IMR-90 (cell line): ENCODE results near the gene PRCD. TPM values are rescaled to one million over a fixed set of nuclear protein-coding genes. Genes with fewer than 3 reads are reported as not detected.

Experiments
- ATAC-seq: fragments of 200-7000 bp; cut with Tn5 transposase; 2 replicates; pipeline ENCODE4 v1.9.1; 2020; ENCODE audit warnings: low read depth, mild to moderate bottlenecking, moderate library complexity
- BruUV-seq: library from RNA; stranded (reverse); fragments of 400-500 nt; replicated peaks from 2 replicates; lab custom pipeline; 2021; lab: Mats Ljungman, UMichigan
- CTCF ChIA-PET: fragments of 300-600 bp; formaldehyde crosslinking; extraction: SDS; loops from one replicate; lab custom pipeline; 2021; ENCODE audit warnings: antibody characterized with exemption; lab: Yijun Ruan, JAX
- POLR2A ChIA-PET: fragments of 300-600 bp; sonication (Branson Sonifier 250); formaldehyde crosslinking; loops from one replicate; lab custom pipeline; 2022; ENCODE audit warnings: antibody characterized with exemption; ENCODE audit not compliant: unreplicated experiment; lab: Charles Lee
- DNase-seq: peaks from one replicate; pipeline ENCODE4 v3.0.0; 2013
- H2AFZ ChIP-seq: replicated peaks from 2 replicates; pipeline ENCODE3; 2013; ENCODE audit warnings: low read length, mild to moderate bottlenecking; ENCODE audit not compliant: poor library complexity
- H2AK5ac ChIP-seq: 2 replicates; pipeline ENCODE4 v1.6.1; 2013; ENCODE audit warnings: low read depth, low read length, inconsistent platforms
- H2AK9ac ChIP-seq: replicated peaks from 2 replicates; pipeline ENCODE3; 2013; ENCODE audit warnings: mild to moderate bottlenecking, low read depth, low read length, moderate library complexity; ENCODE audit not compliant: poor library complexity
- H2BK120ac ChIP-seq: 2 replicates; pipeline ENCODE4 v1.6.1; 2013; ENCODE audit warnings: low read depth, low read length, inconsistent platforms
- H2BK15ac ChIP-seq: 3 replicates; pipeline ENCODE4 v1.6.1; 2013; ENCODE audit warnings: low read depth, low read length, inconsistent platforms
- H2BK20ac ChIP-seq: 2 replicates; pipeline ENCODE4 v1.6.1; 2013; ENCODE audit warnings: low read depth, mild to moderate bottlenecking, inconsistent platforms, low read length, moderate library complexity
- H2BK5ac ChIP-seq: 2 replicates; pipeline ENCODE4 v1.6.1; 2013; ENCODE audit warnings: mild to moderate bottlenecking, low read depth, low read length, inconsistent platforms; ENCODE audit not compliant: poor library complexity, severe bottlenecking
- H3K14ac ChIP-seq: replicated peaks from 2 replicates; pipeline ENCODE4 v1.6.1; 2013; ENCODE audit warnings: low read depth, low read length, inconsistent platforms
- H3K18ac ChIP-seq: 2 replicates; pipeline ENCODE4 v1.6.1; 2013; ENCODE audit warnings: low read depth, low read length, control low read depth
- H3K23ac ChIP-seq: 2 replicates; pipeline ENCODE4 v1.6.1; 2013; ENCODE audit warnings: low read depth, low read length, inconsistent platforms
- H3K27ac ChIP-seq: 2 replicates; pipeline ENCODE4 v1.5.1; 2013; ENCODE audit warnings: mild to moderate bottlenecking, control low read depth, low read length; ENCODE audit not compliant: insufficient read depth
- H3K27me3 ChIP-seq: 2 replicates; pipeline ENCODE4 v1.6.1; 2013; ENCODE audit warnings: low read length; ENCODE audit not compliant: control insufficient read depth, insufficient read depth
- H3K36me3 ChIP-seq: 2 replicates; pipeline ENCODE4 v1.6.1; 2013; ENCODE audit warnings: low read length, mixed read lengths; ENCODE audit not compliant: control insufficient read depth, insufficient read depth
- H3K4ac ChIP-seq: 2 replicates; pipeline ENCODE4 v1.6.1; 2013; ENCODE audit warnings: low read depth, low read length, inconsistent platforms
- H3K4me1 ChIP-seq: 2 replicates; pipeline ENCODE4 v1.6.1; 2013; ENCODE audit warnings: low read length, mixed read lengths; ENCODE audit not compliant: control insufficient read depth, insufficient read depth
- H3K4me2 ChIP-seq: 2 replicates; pipeline ENCODE4 v1.6.1; 2013; ENCODE audit warnings: low read depth, mild to moderate bottlenecking, control low read depth, low read length, moderate library complexity
- H3K4me3 ChIP-seq: 2 replicates; pipeline ENCODE4 v1.5.1; 2013; ENCODE audit warnings: low read depth, mild to moderate bottlenecking, control low read depth, low read length, moderate library complexity; ENCODE audit not compliant: insufficient read depth
- H3K56ac ChIP-seq: 2 replicates; pipeline ENCODE4 v1.6.1; 2013; ENCODE audit warnings: low read length, inconsistent platforms; ENCODE audit not compliant: insufficient read depth; ENCODE audit errors: extremely low read depth
- H3K79me1 ChIP-seq, 2 experiments: 2 replicates each; pipeline ENCODE4 v1.6.1; 2013; ENCODE audit warnings: low read length in 2 of 2, inconsistent platforms in 1 of 2, low read depth in 1 of 2
- H3K9ac ChIP-seq: 2 replicates; pipeline ENCODE4 v1.6.1; 2013; ENCODE audit warnings: low read depth, low read length, control low read depth
- H3K9me1 ChIP-seq: 2 replicates; pipeline ENCODE4 v1.6.1; 2013; ENCODE audit warnings: low read length, inconsistent platforms; ENCODE audit not compliant: insufficient read depth
- H3K9me3 ChIP-seq: 2 replicates; pipeline ENCODE4 v1.6.1; 2013; ENCODE audit warnings: low read length; ENCODE audit not compliant: control insufficient read depth, insufficient read depth
- H4K20me1 ChIP-seq: 2 replicates; pipeline ENCODE4 v1.6.1; 2013; ENCODE audit warnings: low read length, inconsistent platforms; ENCODE audit not compliant: insufficient read depth
- H4K5ac ChIP-seq: 2 replicates; pipeline ENCODE4 v1.6.1; 2013; ENCODE audit warnings: mild to moderate bottlenecking, low read depth, low read length, control low read depth
- H4K8ac ChIP-seq, 2 experiments: 2 replicates each; pipeline ENCODE4 v1.6.1; 2013; ENCODE audit warnings: low read depth in 2 of 2, low read length in 2 of 2, control low read depth in 1 of 2, inconsistent platforms in 1 of 2
- H4K91ac ChIP-seq: 2 replicates; pipeline ENCODE4 v1.6.1; 2013; ENCODE audit warnings: low read depth, low read length, inconsistent platforms; ENCODE audit not compliant: insufficient read depth
- BHLHE40 ChIP-seq: fragments of 150-350 bp; IDR thresholded peaks from 2 replicates; pipeline ENCODE4 v1.6.1; 2016; ENCODE audit warnings: mild to moderate bottlenecking, low read depth, low read length
- CHD1 ChIP-seq: IDR thresholded peaks from 2 replicates; pipeline ENCODE4 v1.6.1; 2012; ENCODE audit warnings: low read depth, low read length, improper control_type of control experiment
- ELK1 ChIP-seq: fragments of 150-350 bp; IDR thresholded peaks from 2 replicates; pipeline ENCODE4 v1.6.1; 2016; ENCODE audit warnings: low read depth, mild to moderate bottlenecking, low read length, moderate library complexity, borderline replicate concordance
- FOS ChIP-seq: fragments of 150-350 bp; IDR thresholded peaks from 2 replicates; pipeline ENCODE4 v1.6.1; 2016; ENCODE audit warnings: low read depth, low read length
- MAFK ChIP-seq: IDR thresholded peaks from 2 replicates; pipeline ENCODE4 v1.6.1; 2012; ENCODE audit warnings: low read depth, low read length, improper control_type of control experiment
- MXI1 ChIP-seq: IDR thresholded peaks from 2 replicates; pipeline ENCODE4 v1.6.1; 2012; ENCODE audit warnings: low read depth, mild to moderate bottlenecking, low read length, moderate library complexity, borderline replicate concordance
- NFE2L2 ChIP-seq: fragments of 150-350 bp; IDR thresholded peaks from 2 replicates; pipeline ENCODE4 v1.6.1; 2016; ENCODE audit warnings: low read depth, mild to moderate bottlenecking, low read length
- POLR2A ChIP-seq: IDR thresholded peaks from 2 replicates; pipeline ENCODE4 v1.6.1; 2012; ENCODE audit warnings: mild to moderate bottlenecking, low read depth, low read length
- RAD21 ChIP-seq: IDR thresholded peaks from 2 replicates; pipeline ENCODE4 v1.6.1; 2012; ENCODE audit warnings: low read length, improper control_type of control experiment
- RCOR1 ChIP-seq: IDR thresholded peaks from 2 replicates; pipeline ENCODE4 v1.6.1; 2012; ENCODE audit warnings: mild to moderate bottlenecking, low read length, improper control_type of control experiment; ENCODE audit not compliant: insufficient replicate concordance
- RFX5 ChIP-seq: IDR thresholded peaks from 2 replicates; pipeline ENCODE4 v1.8.0; 2012; ENCODE audit warnings: low read depth, mild to moderate bottlenecking, low read length, moderate library complexity
- SMC3 ChIP-seq: fragments of 150-350 bp; IDR thresholded peaks from 2 replicates; pipeline ENCODE4 v1.6.1; 2016; ENCODE audit warnings: low read depth, mild to moderate bottlenecking, antibody characterized with exemption, low read length, moderate library complexity
- USF2 ChIP-seq: fragments of 150-350 bp; IDR thresholded peaks from 2 replicates; pipeline ENCODE4 v1.6.1; 2017; ENCODE audit warnings: mild to moderate bottlenecking, antibody characterized with exemption, low read length, low read depth
- WGBS, 2 experiments: methylation state at CpG; one replicate each; pipeline versions ENCODE4 v1.1.5 to v1.1.7; 2013; ENCODE audit warnings: missing lambda C conversion rate in 2 of 2; ENCODE audit not compliant: insufficient read length in 1 of 2; ENCODE audit errors: extremely low coverage in 2 of 2; 5-methylcytosine and 5-hydroxymethylcytosine counted together
- dilution Hi-C: fragments of 300-500 bp; cut with HindIII; formaldehyde crosslinking; loops from one replicate; pipeline ENCODE4 v1.14.3; 2018; ENCODE audit warnings: low sequenced_read_pairs; ENCODE audit not compliant: unreplicated experiment
- in situ Hi-C: fragments of 300-500 bp; cut with MboI; formaldehyde crosslinking; loops from 3 replicates; pipeline ENCODE4 v1.14.3; 2019; ENCODE audit warnings: low sequenced_read_pairs, inconsistent platforms, mixed read lengths
- intact Hi-C: fragments of 100-400 bp; cut with micrococcal nuclease; formaldehyde crosslinking; loops from 2 replicates; pipeline ENCODE4 v1.10.0; 2022
- polyA plus RNA-seq, 3 experiments: library from polyadenylated mRNA; depleted of rRNA; stranded (reverse); fragments of >200 nt; gene quantifications; 2 replicates each; pipeline ENCODE4 v1.2.3, GENCODE V29; 2012; ENCODE audit warnings: low replicate concordance in 1 of 3
- total RNA-seq: library from RNA; depleted of rRNA; stranded (reverse); fragments of >200 nt; gene quantifications from 2 replicates; pipeline ENCODE4 v1.2.3, GENCODE V29; 2012
- TF ChIP-seq, protein P1 (sequence below): conservative IDR thresholded peaks from 2 replicates; pipeline ENCODE4 v1.5.1; 2012; ENCODE audit warnings: mild to moderate bottlenecking, low read depth, low read length, improper control_type of control experiment

Gene PRCD
- total and polyA plus RNA-seq, 2 of the 4 experiments (the other 2 are of a cell fraction): 0.32 TPM; not detected in 1

GRCh38 chr17:76530811-76531485 lies 8.9 kb upstream of the PRCD start:
- BruUV-seq: no TSS peak
- peak overlapping the region; percentile 88 to 100 for H4K8ac ChIP-seq
- peak overlapping the region; percentile 91 for H2BK5ac ChIP-seq
- in situ Hi-C loops: no loop called here
- DNase-seq (no peak), ATAC-seq (no peak)
- H3K36me3 ChIP-seq: peaks cover 7% of the 10 kb centered on the region; the same call in 1 of the 2 replicates
- H3K4me1 ChIP-seq: peaks cover 40% of the 10 kb centered on the region
- no peak overlapping the region for H3K4me2 ChIP-seq
- H4K20me1 ChIP-seq: 0 out of 2 replicates have a peak, but pooled peaks cover 2% of the 10 kb centered on the region
- H2BK15ac ChIP-seq: peak overlapping the region; percentile 94; the same call in 2 of the 3 replicates
- H4K91ac ChIP-seq: peak overlapping the region; percentile 99
- CTCF ChIA-PET: interaction anchor here (1.5 kb wide), 1 partner anchor 27 kb away, joined by 3 read pairs; no protein-coding TSS in a partner anchor
- H2AK9ac ChIP-seq: peak overlapping the region; percentile 97
- WGBS, 2 experiments: 86% methylated on average over 20 of the region's 32 CpGs; no CpG with 5 or more reads in 1 of the 2 experiments
- H2AK5ac ChIP-seq: peak overlapping the region; percentile 92
- H3K9me3 ChIP-seq: no peaks in the 10 kb centered on the region
- H3K27me3 ChIP-seq: no peaks in the 10 kb centered on the region
- H3K18ac ChIP-seq: peak overlapping the region; percentile 91
- H3K9me1 ChIP-seq: peaks cover 25% of the 10 kb centered on the region
- peak overlapping the region; percentile 94 for H3K14ac ChIP-seq
- H2BK120ac ChIP-seq: peak overlapping the region; percentile 97
- intact Hi-C loops: loop anchor here (10.0 kb wide), 1 partner anchor 534 kb away; no protein-coding TSS in a partner anchor
- peak overlapping the region; percentile 99 for H3K4ac ChIP-seq
- dilution Hi-C loops: no loop called here
- H4K5ac ChIP-seq: peak overlapping the region; percentile 98
- H3K4me3 ChIP-seq: no peak overlapping the region
- H2AFZ ChIP-seq: peak overlapping the region; percentile 97
- peak overlapping the region; percentile 99 for H3K23ac ChIP-seq
- peak overlapping the region; percentile 91; the same call in 1 of the 2 replicates for H3K56ac ChIP-seq
- peaks cover 0 to 23% of the 10 kb centered on the region in 2 experiments; a peak in 1 of 4 replicates for H3K79me1 ChIP-seq
- H2BK20ac ChIP-seq: peak overlapping the region; percentile 95
- POLR2A ChIA-PET: interaction anchor here (1.1 kb wide), 1 partner anchor 13 kb away, joined by 3 read pairs; no protein-coding TSS in a partner anchor
- H3K9ac ChIP-seq: peak overlapping the region; percentile 48; the same call in 1 of the 2 replicates
- H3K27ac ChIP-seq: peak overlapping the region; percentile 89
- TF ChIP-seq USF2 (no peak), POLR2A (no peak), BHLHE40 (no peak), SMC3 (no peak), CHD1 (no peak), RFX5 (no peak), ELK1 (no peak), MAFK (no peak), MXI1 (no peak), NFE2L2 (no peak), RCOR1 (no peak), RAD21 (no peak), FOS (no peak)
- TF ChIP-seq, protein P1, sequence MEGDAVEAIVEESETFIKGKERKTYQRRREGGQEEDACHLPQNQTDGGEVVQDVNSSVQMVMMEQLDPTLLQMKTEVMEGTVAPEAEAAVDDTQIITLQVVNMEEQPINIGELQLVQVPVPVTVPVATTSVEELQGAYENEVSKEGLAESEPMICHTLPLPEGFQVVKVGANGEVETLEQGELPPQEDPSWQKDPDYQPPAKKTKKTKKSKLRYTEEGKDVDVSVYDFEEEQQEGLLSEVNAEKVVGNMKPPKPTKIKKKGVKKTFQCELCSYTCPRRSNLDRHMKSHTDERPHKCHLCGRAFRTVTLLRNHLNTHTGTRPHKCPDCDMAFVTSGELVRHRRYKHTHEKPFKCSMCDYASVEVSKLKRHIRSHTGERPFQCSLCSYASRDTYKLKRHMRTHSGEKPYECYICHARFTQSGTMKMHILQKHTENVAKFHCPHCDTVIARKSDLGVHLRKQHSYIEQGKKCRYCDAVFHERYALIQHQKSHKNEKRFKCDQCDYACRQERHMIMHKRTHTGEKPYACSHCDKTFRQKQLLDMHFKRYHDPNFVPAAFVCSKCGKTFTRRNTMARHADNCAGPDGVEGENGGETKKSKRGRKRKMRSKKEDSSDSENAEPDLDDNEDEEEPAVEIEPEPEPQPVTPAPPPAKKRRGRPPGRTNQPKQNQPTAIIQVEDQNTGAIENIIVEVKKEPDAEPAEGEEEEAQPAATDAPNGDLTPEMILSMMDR: no peak
